GM12878 (cell line): ENCODE data around the gene AFTPH. TPM values are rescaled to one million over a fixed set of nuclear protein-coding genes. Genes with fewer than 3 reads are reported as not detected.

Source experiments
- ATAC-seq: fragments of 200-7000 bp; cut with Tn5 transposase; 3 replicates; pipeline ENCODE4 v1.9.1; 2020; ENCODE audit warnings: mild to moderate bottlenecking, moderate library complexity
- BruUV-seq: library from RNA; stranded (reverse); fragments of 400-500 nt; replicated peaks from 2 replicates; lab custom pipeline; 2021; lab: Mats Ljungman, UMichigan
- CTCF ChIA-PET: fragments of 300-600 bp; sonication (Branson Sonifier 250); formaldehyde crosslinking; extraction: SDS; loops from one replicate; lab custom pipeline; 2021; ENCODE audit warnings: inconsistent platforms; lab: Yijun Ruan, JAX
- POLR2A ChIA-PET: fragments of 350-600 bp; formaldehyde crosslinking; extraction: SDS; loops from one replicate; lab custom pipeline; 2021; ENCODE audit warnings: inconsistent platforms; lab: Charles Lee
- RAD21 ChIA-PET: fragments of 300-600 bp; sonication (Branson Sonifier 250); formaldehyde crosslinking; loops from one replicate; lab custom pipeline; 2023; ENCODE audit warnings: antibody characterized with exemption; ENCODE audit not compliant: unreplicated experiment; lab: Charles Lee
- SMC1A ChIA-PET: fragments of 300-600 bp; sonication (Branson Sonifier 250); formaldehyde crosslinking; loops from one replicate; lab custom pipeline; 2023; ENCODE audit not compliant: unreplicated experiment, uncharacterized antibody; lab: Charles Lee
- DNase-seq: peaks from one replicate; pipeline ENCODE4 v3.0.0-alpha.2; 2011; ENCODE audit warnings: low read depth, low spot score
- FAIRE-seq: peaks from 3 replicates; lab custom pipeline; 2011; peaks lifted over from hg19 to GRCh38; lab: Jason Lieb, UNC
- H2AFZ ChIP-seq: 2 replicates; pipeline ENCODE4 v1.6.0; 2011; ENCODE audit warnings: low read depth, low read length, control low read depth; ENCODE audit not compliant: control insufficient read depth
- H3K27ac ChIP-seq: 2 replicates; pipeline ENCODE4 v1.5.1; 2011; ENCODE audit warnings: control low read depth; ENCODE audit not compliant: control insufficient read depth, insufficient read depth
- H3K27me3 ChIP-seq, 2 experiments: replicated peaks in 1 of 2; 2 replicates each; pipeline versions ENCODE4 v1.6.0 to v1.6.1; 2011; ENCODE audit warnings: low read length in 1 of 2; ENCODE audit not compliant: control insufficient read depth in 2 of 2, insufficient read depth in 2 of 2
- H3K36me3 ChIP-seq, 2 experiments: 2 replicates each; pipeline ENCODE4 v1.5.1; 2011; ENCODE audit warnings: low read length in 1 of 2; ENCODE audit not compliant: control insufficient read depth in 2 of 2, insufficient read depth in 2 of 2
- H3K4me1 ChIP-seq: 2 replicates; pipeline ENCODE4 v1.6.1; 2011; ENCODE audit warnings: mild to moderate bottlenecking, low read length, moderate library complexity, mixed read lengths; ENCODE audit not compliant: control insufficient read depth, insufficient read depth
- H3K4me2 ChIP-seq: 2 replicates; pipeline ENCODE4 v1.6.0; 2011; ENCODE audit warnings: control low read depth; ENCODE audit not compliant: control insufficient read depth, insufficient read depth
- H3K4me3 ChIP-seq: fragments of 200-600 bp; sonication (generic); 2 replicates; pipeline ENCODE4 v1.5.1; 2016
- H3K79me2 ChIP-seq: 2 replicates; pipeline ENCODE4 v1.6.0; 2011; ENCODE audit warnings: low read length; ENCODE audit not compliant: control insufficient read depth, insufficient read depth
- H3K9ac ChIP-seq: 2 replicates; pipeline ENCODE4 v1.8.0; 2011; ENCODE audit warnings: low read length, control low read depth, mixed read lengths; ENCODE audit not compliant: control insufficient read depth, insufficient read depth
- H3K9me3 ChIP-seq: replicated peaks from 3 replicates; pipeline ENCODE4 v1.5.1; 2011; ENCODE audit warnings: mild to moderate bottlenecking, low read length; ENCODE audit not compliant: control insufficient read depth, insufficient read depth
- H4K20me1 ChIP-seq: 2 replicates; pipeline ENCODE4 v1.6.0; 2011; ENCODE audit not compliant: control insufficient read depth, insufficient read depth
- BRCA1 ChIP-seq: IDR thresholded peaks from 2 replicates; pipeline ENCODE4 v1.6.1; 2011; ENCODE audit warnings: low read depth, low read length, improper control_type of control experiment
- CHD1 ChIP-seq: IDR thresholded peaks from 2 replicates; pipeline ENCODE4 v1.6.1; 2012; ENCODE audit warnings: low read depth, low read length, improper control_type of control experiment
- CUX1 ChIP-seq: IDR thresholded peaks from 2 replicates; pipeline ENCODE4 v1.6.1; 2012; ENCODE audit warnings: improper control_type of control experiment, low read depth, low read length; ENCODE audit not compliant: insufficient replicate concordance
- KDM1A ChIP-seq: fragments of 200-600 bp; sonication (generic); IDR thresholded peaks from 2 replicates; pipeline ENCODE4 v1.6.1; 2016; ENCODE audit warnings: borderline replicate concordance
- RUNX3 ChIP-seq: IDR thresholded peaks from 2 replicates; pipeline ENCODE4 v1.6.1; 2012; ENCODE audit warnings: low read length, inconsistent platforms
- ZBTB4 ChIP-seq: fragments of 450-650 bp; formaldehyde crosslinking; IDR thresholded peaks from 2 replicates; pipeline ENCODE4 v1.4.0; 2022; ENCODE audit warnings: mild to moderate bottlenecking, moderate library complexity
- WGBS: methylation state at CpG from one replicate; pipeline ENCODE4 v1.1.6; 2016; ENCODE audit warnings: low lambda C conversion rate; ENCODE audit not compliant: insufficient replicate concordance, insufficient coverage; ENCODE audit errors: missing lambda C conversion rate; 5-methylcytosine and 5-hydroxymethylcytosine counted together
- in situ Hi-C: fragments of 300-500 bp; cut with MboI; formaldehyde crosslinking; loops from 9 replicates; pipeline ENCODE4 v1.14.3; 2018; ENCODE audit warnings: mixed read lengths
- intact Hi-C: fragments of 100-400 bp; cut with micrococcal nuclease; formaldehyde crosslinking; loops from one replicate; pipeline ENCODE4 v1.14.2; 2022; ENCODE audit not compliant: unreplicated experiment
- polyA plus RNA-seq, 11 experiments: library from polyadenylated mRNA; depleted of rRNA in 4 of 11; unstranded in 6 of 11; stranded (reverse) in 5 of 11; fragments of >200 nt; fragmentation: Nextera tagmentation in 4 of 11; fragmentation: Illumina TruSeq in 1 of 11; extraction: Ambion mirVana in 4 of 11; extraction: Trizol in 1 of 11; gene quantifications; 1 replicate in 1 of 11; 2 replicates in 10 of 11; pipeline versions ENCODE4 v1.2.1 to v1.2.3, GENCODE V29; 2011 to 2016; ENCODE audit warnings: inconsistent platforms in 2 of 11, missing spikeins in 2 of 11, low read depth in 1 of 11
- total RNA-seq, 4 experiments: library from RNA; depleted of rRNA in 3 of 4; stranded (reverse); fragments of >200 nt in 3 of 4; fragmentation: Illumina TruSeq in 1 of 4; extraction: Trizol in 1 of 4; gene quantifications; 2 replicates each; pipeline versions ENCODE4 v1.2.1 to v1.2.3, GENCODE V29; 2013 to 2021

AFTPH gene
- total and polyA plus RNA-seq, 10 of the 15 experiments (the other 5 are each of a cell fraction or from before 2014, with no cell fraction given): 25.6 to 77.3 (median 39.5) TPM

- H3K4me1 ChIP-seq: peaks cover 12% of the 10 kb centered on the region
- ChIA-PET POLR2A (interaction anchor here (1.4 kb wide), 1 partner anchor 8 kb away, joined by 3 read pairs; no protein-coding TSS in a partner anchor), RAD21 (no interaction called here), SMC1A (interaction anchor here (0.8 to 2.0 kb wide), 3 partner anchors 26 to 218 kb away, joined by 4 to 6 read pairs (median 4); no protein-coding TSS in a partner anchor), CTCF (interaction anchor here (1.0 to 2.6 kb wide), 2 partner anchors 26 to 451 kb away, joined by 7 read pairs; no protein-coding TSS in a partner anchor)
- no peak overlapping the region for H3K27ac ChIP-seq
- no peaks in the 10 kb centered on the region for H3K79me2 ChIP-seq
- FAIRE-seq (no peak), DNase-seq (no peak), ATAC-seq (no peak)
- WGBS: 64% methylated on average over 7 of the region's 7 CpGs
- no peak overlapping the region; the same call in 1 of the 2 replicates for H2AFZ ChIP-seq
- no TSS peak for BruUV-seq
- intact Hi-C loops (no loop called here), in situ Hi-C loops (no loop called here)
- no peaks in the 10 kb centered on the region for H4K20me1 ChIP-seq
- no peaks in the 10 kb centered on the region for H3K27me3 ChIP-seq
- H3K4me3 ChIP-seq: no peak overlapping the region
- TF ChIP-seq RUNX3 (peak; percentile 65; the same call in 1 of the 2 replicates), BRCA1 (no peak)
- no peak overlapping the region for H3K9ac ChIP-seq
- 0 out of 2 replicates have a peak overlapping the region, but pooled peaks have one; percentile 19 for H3K4me2 ChIP-seq
- H3K9me3 ChIP-seq: no peaks in the 10 kb centered on the region
- H3K36me3 ChIP-seq: no peaks in the 10 kb centered on the region
Observed at GRCh38 chr2:64613276-64613675, 89.1 kb downstream of the AFTPH start.

GRCh38 chr2:64615192-64615763, 91.2 kb downstream of the AFTPH start:
- ChIA-PET RAD21 (interaction anchor here (1.0 to 5.2 kb wide), 7 partner anchors 9 to 252 kb away, joined by 3 to 25 read pairs (median 3); no protein-coding TSS in a partner anchor), CTCF (interaction anchor here (0.6 to 4.1 kb wide), 13 partner anchors 9 to 430 kb away, joined by 3 to 18 read pairs (median 6); no protein-coding TSS in a partner anchor), POLR2A (interaction anchor here (0.6 to 1.4 kb wide), 9 partner anchors 9 to 334 kb away, joined by 3 to 5 read pairs (median 3); no protein-coding TSS in a partner anchor), SMC1A (interaction anchor here (0.9 to 5.4 kb wide), 9 partner anchors 8 to 247 kb away, joined by 3 to 35 read pairs (median 7); no protein-coding TSS in a partner anchor)
- no peaks in the 10 kb centered on the region for H3K36me3 ChIP-seq
- DNase-seq (no peak), ATAC-seq (no peak), FAIRE-seq (no peak)
- WGBS: 81% methylated on average over 6 of the region's 6 CpGs
- H3K9me3 ChIP-seq: no peaks in the 10 kb centered on the region
- BruUV-seq: no TSS peak
- H3K27me3 ChIP-seq: no peaks in the 10 kb centered on the region
- no peak overlapping the region for H3K4me3 ChIP-seq
- H3K27ac ChIP-seq: no peak overlapping the region
- no peaks in the 10 kb centered on the region for H4K20me1 ChIP-seq
- in situ Hi-C loops: no loop called here
- no peak overlapping the region for H3K9ac ChIP-seq
- peaks cover 12% of the 10 kb centered on the region for H3K4me1 ChIP-seq
- H2AFZ ChIP-seq: no peak overlapping the region
- no peaks in the 10 kb centered on the region for H3K79me2 ChIP-seq
- intact Hi-C loops: no loop called here
- H3K4me2 ChIP-seq: no peak overlapping the region
- no peak for TF ChIP-seq CHD1
- TF ChIP-seq KDM1A: no peak
- TF ChIP-seq ZBTB4: no peak
- no peak for TF ChIP-seq CUX1
